MV-4-11 (cell line): Measurements from ENCODE around the gene PTTG1IP.
A peak's percentile ranks its signal among the peaks of the same experiment; 100 is the strongest.

Source experiments
- DNase-seq: peaks from one replicate; lab custom pipeline; 2025; lab: John Stamatoyannopoulos, UW

The PTTG1IP gene

GRCh38 chr21:44895859-44896258, 22.4 kb upstream of the PTTG1IP start:
- no peak for DNase-seq

- no peak for DNase-seq
Measured at GRCh38 chr21:44894687-44895302, 21.3 kb upstream of the PTTG1IP start.

- DNase-seq, result no peak
Measured at GRCh38 chr21:44893948-44894656, 20.6 kb upstream of the PTTG1IP start.

GRCh38 chr21:44893278-44893556, 19.7 kb upstream of the PTTG1IP start:
- no peak for DNase-seq

- DNase-seq, result peak; percentile 52
Measured at GRCh38 chr21:44892536-44893277, 19.2 kb upstream of the PTTG1IP start.

- no peak for DNase-seq
Measured at GRCh38 chr21:44892095-44892494, 18.6 kb upstream of the PTTG1IP start.

GRCh38 chr21:44891631-44892031, 18.1 kb upstream of the PTTG1IP start:
- DNase-seq, result no peak

- DNase-seq, result no peak
Measured at GRCh38 chr21:44890961-44891541, 17.6 kb upstream of the PTTG1IP start.

GRCh38 chr21:44890338-44890931, 16.9 kb upstream of the PTTG1IP start:
- DNase-seq, result no peak

- DNase-seq, result no peak
Measured at GRCh38 chr21:44889625-44890337, 16.3 kb upstream of the PTTG1IP start.

- no peak for DNase-seq
Measured at GRCh38 chr21:44888581-44889550, 15.4 kb upstream of the PTTG1IP start.

- DNase-seq, result no peak
Measured at GRCh38 chr21:44887807-44888580, 14.5 kb upstream of the PTTG1IP start.

GRCh38 chr21:44887126-44887806, 13.8 kb upstream of the PTTG1IP start:
- no peak for DNase-seq

- no peak for DNase-seq
Measured at GRCh38 chr21:44886113-44887075, 12.9 kb upstream of the PTTG1IP start.

- no peak for DNase-seq
Measured at GRCh38 chr21:44885615-44886014, 12.1 kb upstream of the PTTG1IP start.

- DNase-seq, result no peak
Measured at GRCh38 chr21:44884097-44884496, 10.6 kb upstream of the PTTG1IP start.

- no peak for DNase-seq
Measured at GRCh38 chr21:44883250-44883649, 9.8 kb upstream of the PTTG1IP start.

- DNase-seq, result peak; percentile 84
Measured at GRCh38 chr21:44881198-44881872, 7.8 kb upstream of the PTTG1IP start.
